Activated effector memory CD4-positive, alpha-beta T cell treated with Interleukin-2 at 50 U/mL for 16 hours (primary cell): ENCODE data around the gene ARL5C.

ENCODE experiments used
- DNase-seq: peaks from one replicate; pipeline ENCODE4 v3.0.0-alpha.2; 2020

ARL5C gene, protein sequence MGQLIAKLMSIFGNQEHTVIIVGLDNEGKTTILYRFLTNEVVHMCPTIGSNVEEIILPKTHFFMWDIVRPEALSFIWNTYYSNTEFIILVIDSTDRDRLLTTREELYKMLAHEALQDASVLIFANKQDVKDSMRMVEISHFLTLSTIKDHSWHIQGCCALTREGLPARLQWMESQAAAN

DNA sequence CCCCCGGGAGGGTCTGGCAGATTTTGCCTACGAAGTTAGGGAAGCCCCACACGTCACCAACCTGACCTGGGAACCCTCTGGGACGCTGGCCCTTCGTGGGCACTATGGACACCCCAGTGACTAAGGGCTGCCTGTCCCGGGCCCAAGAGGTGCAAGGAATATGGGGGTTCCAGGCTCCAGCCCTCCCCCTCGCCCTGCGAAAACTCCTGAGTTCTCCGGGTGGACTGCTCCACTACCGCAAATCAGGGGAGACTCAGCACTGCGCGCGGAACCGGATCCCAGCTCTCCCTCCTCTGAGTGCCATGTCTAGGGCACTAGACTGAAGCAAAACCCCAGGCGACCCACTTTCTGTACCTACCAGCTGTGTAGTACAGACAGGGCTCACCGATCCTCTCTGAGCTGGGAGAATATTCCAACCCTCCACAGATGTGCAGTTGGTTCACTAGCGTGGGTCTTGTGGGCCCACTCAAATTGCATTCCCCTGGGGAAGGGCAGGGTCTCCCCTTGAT lies at the start of gene ARL5C:
TSS of gene ARL5C (minus strand) at position 321 of the 509 bp plus-strand sequence. CDS start 401 bp downstream, outside the sequence.
- DNase-seq, result no peak

DNA sequence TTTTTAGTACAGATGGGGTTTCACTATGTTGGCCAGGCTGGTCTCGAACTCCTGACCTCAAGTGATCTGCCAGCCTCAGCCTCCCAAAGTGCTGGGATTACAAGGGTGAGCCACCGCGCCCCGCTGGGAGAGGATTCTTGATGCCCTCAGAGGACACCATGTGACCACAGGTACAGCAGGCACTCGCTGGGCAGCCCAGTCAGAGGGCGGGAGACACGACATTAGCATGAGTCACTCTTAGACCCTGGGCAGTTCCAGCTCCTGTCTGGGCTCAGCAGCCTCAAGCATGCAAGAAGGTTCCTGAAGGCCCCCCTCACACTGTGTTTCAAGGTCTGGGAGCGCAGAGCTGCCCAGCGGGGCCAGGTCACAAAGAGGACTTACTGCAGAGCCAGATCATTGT lies 47.9 kb upstream of the ARL5C start:
- no peak for DNase-seq

DNA sequence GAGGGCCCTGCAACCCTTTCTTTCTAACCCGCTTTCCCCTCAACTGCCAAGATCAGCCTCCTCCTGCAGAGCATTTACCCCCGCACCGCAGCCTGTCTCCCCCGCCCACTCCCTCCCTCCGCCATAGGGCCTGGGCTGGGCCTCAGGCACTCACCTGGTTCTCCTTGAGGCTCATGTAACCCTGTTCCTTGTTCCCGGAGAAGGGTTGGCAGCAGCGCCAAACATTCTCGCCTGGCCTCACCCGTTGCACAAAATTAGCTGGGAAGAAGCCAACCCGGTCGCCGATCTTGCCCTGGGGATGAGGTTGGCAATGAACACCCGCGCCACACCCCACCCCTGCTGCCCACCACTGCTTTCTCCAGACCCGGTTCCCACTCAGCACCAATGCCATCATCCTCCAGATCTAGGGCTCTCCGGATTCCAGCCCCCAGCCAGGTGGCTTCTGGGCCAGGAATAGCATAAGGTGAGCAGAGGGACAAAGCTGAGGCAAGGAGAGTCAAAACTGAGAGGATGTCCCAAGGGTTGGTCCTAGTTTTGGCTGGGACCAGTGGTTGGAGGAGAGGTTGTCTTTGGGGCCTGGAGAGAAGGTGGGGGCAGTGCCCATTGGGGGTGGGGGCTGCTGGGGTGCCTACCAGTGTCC lies 47.0 kb upstream of the ARL5C start:
- no peak for DNase-seq

DNA sequence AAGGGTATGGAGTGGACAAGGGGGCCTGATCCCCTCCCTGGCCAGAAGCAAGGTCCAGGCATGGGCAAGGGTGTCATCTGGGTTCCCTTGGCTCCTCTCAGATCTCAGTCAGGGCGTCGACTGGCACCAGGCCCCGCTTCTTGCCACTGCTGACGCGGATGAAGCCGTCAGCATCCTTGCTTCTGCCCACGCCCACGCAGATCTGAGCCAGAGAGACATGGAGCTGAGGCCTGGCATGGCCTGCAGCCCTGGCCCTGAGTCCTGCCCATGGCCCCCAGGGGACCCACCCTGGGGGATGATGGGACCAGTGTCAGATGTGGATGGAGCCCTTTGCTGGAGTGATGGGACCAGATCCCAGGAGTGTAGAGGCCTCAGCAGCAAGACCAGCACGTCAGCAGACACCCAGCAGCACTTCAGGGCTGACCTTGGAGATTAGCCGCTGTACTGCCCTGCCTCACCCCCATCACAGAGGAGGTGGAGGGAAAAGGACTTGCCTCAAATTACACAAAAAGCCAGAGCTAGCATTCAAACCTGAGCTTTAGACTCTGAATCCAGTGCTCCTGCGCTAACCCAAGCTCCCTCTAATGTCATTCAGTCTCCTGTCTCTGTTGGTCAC lies 46.3 kb upstream of the ARL5C start:
- DNase-seq, result no peak

DNA sequence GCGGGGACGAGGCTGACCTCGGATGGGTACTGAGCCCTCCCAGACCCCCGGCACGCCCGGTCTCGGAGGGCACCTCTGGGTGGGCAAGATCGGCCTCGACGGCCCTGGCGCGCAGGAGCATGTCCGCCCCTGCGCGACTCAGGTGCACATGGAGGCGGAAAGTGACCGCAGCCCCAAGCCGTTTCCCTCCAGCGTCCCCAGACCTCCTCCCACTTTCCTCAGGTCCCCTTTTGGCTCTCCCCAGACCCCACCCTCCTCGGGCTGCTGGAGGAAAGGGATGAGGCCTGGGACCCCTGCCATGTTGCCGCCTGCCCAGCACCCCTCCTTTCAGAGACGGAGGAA lies 44.1 kb upstream of the ARL5C start:
- DNase-seq, result no peak

DNA sequence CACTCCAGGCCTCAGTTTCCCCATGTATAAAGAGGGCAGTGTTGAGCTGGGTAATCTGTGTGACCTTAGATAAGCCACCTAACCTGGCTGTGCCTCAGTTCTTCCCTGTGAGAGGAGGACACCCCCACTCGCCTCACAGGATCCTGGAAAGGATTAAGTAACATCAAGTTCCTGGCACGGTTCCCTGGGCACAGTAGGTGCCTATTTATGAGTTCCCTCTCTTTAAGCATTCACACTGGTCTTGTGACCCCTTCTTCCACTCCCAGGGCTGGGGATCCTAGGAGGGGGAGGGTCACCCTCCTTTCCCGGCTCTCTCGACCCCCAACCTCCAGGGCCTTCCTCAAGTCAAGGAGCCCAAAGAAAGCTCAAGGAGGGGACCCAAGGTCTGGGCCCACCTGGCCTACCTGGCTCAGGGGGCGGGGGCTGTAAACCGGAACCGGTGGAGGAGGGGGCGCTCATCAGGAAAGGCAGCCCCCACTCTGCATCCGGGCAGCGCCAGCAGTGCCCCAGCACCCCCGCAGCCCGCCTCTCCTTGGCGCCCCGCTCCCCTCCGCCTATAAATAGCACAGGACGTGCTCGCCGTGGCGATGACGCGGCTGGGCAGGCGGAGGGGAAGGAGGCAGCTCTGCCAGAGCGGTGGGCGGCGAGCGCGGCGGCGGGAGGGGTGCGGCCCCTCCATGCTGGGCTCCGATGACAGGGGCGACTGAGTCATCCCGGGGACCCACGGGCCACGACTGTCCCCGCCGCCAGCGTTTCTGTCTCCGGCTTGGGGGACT lies 43.5 kb upstream of the ARL5C start:
- peak; percentile 36 for DNase-seq

DNA sequence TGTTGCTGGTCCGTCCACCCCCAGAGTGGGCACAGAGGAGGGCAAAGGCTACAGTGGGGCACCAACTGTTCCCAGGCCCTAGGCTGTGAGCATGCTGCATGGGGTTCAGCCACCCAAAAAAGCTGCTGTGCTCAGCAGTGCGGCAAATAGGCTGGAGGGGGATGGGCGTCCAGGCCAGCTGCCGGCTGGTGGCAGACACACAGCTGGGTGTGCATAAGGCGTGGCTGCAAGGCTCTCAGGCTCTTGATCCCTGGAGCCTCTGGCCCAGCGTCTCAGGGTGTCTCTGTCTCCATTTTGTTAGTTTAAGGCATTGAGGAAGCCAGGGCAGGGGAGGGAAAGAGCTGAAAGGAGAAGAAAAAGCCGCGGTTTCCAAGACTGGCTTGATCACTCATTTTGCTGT lies 42.9 kb upstream of the ARL5C start:
- DNase-seq, result no peak

DNA sequence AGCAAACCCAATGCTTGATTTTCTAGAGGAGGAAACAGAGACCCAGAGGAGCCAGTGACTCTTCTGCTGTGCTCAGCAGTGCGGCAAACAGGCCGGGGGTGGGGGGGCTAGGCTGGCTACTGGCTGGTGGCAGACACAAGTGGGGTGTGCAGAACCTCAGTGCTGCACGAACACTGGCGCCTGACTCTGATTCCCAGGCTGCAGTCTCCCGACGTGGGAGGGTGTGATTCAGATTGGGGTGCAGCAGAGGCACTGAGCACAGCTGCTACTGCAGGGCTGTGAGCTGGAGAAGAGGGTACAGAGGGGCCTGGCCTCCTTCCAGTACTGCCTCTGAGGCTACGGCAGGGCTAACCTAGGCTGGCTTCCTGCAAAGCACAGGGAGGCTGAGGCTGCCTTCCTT lies 42.2 kb upstream of the ARL5C start:
- no peak for DNase-seq

DNA sequence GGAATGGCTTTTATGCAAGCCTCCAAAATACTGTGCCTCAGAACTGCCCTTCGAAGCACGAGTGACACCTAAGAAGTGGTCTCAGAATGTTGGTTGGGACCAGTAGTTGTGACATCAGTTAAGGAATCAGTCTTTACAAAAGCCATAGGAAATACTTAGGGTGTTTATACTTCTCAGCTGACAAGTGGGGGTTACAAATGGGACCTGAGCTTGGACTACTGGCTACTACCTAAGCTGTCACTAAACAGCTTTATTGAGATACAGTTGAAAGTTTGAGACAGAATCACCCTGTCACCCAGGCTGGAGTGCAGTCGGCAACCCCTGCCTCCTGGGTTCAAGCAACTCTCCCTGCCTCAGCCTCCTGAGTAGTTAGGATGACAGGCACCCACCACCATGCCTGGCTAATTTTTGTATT lies 39.2 kb upstream of the ARL5C start:
- DNase-seq, result no peak

DNA sequence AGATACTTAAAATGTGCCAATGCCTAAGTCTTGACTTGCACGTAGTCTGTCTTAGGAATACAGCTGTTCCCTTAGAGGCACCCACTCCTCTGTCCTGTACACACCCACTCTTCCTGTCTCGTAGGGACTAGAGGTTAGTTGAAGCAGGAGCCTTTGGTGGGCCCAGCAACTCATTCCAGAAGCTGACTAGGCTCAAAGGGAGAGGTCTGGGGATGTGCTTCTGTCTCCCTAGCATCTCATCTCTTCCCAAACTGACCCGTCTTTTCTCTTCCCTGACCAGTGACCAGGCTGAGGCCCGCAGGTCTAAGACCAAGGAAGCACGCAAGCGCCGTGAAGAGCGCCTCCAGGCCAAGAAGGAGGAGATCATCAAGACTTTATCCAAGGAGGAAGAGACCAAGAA lies 38.3 kb upstream of the ARL5C start:
- DNase-seq, result no peak

DNA sequence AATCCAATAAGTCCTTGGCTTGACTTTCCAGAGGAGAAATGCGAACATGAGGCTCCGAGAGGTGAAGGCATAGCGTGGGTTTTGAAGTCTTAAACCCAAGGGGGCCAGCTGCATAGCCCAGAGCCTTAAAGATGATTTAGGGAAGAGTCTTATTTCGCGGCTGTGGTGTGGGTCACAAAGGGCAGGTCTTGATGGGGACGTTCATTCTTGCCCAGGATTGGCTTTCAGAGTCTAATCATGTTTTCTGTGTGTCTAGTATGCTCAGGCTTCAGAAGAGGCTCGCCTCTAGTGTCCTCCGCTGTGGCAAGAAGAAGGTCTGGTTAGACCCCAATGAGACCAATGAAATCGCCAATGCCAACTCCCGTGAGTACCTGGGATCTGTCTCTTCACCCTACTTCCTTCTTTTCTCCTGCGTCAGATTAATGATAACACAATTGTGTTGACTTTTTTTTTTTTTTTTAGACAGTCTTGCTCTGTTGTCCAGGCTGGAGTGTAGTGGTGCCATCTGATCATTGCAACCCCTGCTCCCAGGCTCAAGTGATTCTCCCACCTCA lies 35.1 kb upstream of the ARL5C start:
- DNase-seq, result no peak

DNA sequence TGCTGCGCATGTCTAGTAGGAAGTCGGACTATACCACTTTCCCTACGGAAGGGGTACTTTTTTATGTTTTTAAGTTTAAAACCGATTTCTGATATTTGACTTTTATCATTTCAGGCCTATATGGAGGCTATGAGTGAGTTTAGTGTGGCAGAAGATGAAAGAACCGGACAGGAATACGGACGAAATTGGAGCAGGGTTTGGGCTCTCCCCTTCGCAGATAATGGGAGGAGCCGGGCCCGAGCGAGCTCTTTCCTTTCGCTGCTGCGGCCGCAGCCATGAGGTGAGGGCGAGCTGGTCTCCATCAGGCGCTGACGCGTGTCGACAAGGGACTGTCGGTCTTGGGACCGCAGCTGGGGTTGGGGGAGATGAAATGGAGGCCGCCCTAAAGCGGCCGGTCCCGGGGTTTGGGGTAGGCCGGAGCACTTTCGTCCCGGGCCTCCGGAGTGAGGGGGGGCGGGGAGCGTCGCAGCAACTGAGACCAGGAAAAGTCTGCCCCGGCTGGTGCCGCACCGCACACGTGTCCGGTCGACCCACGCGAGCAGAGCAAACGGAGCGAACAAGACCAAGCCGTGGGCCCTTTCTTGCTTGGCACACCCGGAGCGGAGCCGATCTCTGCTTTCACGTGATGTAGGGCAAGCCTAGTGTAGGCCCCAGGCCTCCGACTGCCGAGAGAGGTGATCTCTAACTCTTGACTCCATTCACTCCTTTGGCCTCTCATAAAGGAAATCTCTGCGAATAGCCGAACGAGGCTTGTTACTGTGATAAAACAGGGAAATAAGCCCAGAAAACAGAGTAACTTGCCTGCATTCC lies 34.3 kb upstream of the ARL5C start, which contains the start of gene RPL19:
TSS of gene RPL19 (plus strand) at position 214 of the 810 bp plus-strand sequence. CDS start at position 276, 62 bp downstream.
- DNase-seq, result peak; percentile 72

DNA sequence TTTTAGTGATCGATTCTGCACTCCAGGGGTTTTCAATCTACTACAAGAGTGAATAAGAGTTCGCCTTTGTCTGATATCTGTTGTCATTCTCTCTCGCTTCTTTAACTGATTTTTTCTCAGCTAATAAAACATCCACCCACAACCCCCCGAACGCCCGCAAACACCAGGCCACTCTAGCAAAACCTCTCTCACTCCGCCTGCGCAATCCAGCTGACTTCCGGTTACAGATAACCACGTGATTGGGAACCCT lies 33.8 kb upstream of the ARL5C start:
- DNase-seq, result peak; percentile 77

DNA sequence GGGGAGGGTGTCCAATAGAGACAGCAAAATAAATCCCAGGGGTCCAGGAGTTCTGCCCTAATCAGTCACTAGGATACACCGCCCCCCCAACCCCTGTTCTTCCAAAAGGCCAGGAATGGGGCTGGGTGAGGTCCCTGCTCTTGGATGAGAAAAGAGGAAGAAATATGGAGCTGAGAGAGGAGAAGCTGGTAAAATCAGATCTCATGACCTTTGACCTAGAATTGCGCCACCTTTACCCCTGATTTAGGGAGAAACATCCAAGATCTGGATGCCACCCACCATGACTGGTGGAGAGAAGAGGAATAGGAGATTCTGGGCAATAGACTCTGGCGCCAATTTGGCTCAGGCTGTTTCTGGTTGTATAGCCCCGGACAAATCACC lies 32.2 kb upstream of the ARL5C start:
- no peak for DNase-seq

DNA sequence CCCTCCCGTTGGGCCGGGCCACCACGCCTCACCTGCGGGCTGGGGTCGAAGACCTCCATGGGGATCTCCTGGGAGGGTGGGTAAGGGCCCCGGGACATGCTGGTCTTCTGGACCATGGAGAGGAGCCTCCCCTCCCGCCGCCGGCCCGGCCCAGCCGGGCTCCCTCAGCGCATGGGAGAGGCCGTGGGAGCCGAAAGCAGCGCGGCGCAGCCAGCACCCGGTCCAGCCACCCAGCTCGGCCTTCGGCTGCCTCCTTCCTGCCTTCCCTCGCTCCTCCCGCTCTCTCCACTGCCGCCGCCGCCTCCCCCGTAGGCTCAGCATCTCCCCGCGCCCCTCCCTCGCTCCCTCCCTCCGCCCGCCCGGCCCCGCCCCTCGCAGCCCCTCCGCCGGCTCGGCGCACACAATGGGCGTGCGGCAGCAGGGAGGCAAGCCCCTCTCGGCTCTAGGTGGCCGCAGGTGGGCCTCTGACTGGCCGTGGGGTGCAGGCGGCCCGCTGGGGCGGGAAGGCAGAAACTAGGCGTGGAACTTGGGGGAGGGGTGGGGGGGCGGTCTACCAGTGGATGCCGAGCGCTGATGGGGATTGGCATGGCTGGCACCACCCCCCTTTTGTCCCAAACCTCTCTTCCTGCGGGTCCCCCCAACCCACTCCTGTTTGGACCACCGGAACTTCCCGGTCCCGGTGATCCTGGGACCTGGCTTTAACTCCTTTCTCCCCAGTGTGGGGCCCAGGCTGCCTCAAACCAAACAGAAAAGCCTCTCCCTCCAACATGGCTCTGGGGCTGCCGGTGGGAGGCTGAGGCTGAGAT lies 31.6 kb upstream of the ARL5C start, which contains the start of gene CACNB1:
TSS of gene CACNB1 (minus strand) at position 290 of the 806 bp plus-strand sequence. CDS start at position 116, 174 bp downstream.
- DNase-seq, result peak; percentile 58

DNA sequence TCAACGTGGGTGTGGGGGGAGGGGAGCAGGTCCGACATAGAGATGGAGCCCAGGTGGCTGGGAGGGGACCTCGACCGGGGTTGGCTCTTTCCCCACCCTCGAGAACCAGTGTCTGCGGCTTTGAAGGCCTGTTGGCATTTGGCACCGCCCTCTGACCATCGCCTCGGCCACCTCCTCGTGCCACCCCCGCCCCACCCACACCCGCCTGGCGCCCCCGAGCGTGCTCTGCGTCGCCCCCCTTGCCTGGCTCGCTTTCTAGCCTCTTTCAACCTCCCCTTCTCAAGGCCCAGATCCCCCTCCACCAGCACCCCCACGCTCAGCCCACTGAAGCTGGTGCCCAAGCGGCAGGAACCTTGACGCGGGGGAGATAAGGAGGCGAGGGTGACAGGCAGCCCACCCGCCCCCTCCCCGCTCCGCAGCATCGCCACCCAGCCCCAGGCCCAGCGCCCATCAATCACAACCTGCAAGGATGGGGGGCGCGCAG lies 30.9 kb upstream of the ARL5C start:
- no peak for DNase-seq

DNA sequence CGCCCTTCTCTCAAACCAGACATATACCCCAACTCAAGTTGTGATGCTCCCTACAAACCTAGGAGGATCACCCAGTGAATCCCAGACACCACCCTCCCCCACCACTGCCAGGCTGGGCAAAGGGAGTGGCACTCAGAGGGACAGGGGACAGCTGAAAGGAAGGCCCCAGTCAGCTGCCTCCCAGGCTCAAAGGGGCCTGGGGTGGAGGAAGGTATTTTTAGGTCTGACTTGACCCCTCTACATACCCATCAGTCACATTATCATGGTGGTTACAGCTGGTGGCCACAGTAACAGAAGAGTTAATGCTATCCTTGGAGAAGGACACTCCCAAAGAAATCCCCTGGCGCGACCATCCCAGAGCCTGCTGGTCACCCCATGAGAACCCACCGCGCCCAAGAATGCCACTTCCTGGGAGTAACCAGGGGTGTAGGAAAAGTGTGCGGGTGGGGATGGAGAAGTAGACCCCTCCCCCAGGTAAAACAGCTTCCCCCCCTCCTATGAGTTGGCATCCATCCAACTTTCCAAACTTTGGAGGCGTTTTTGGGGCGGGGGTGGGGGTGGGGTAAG lies 30.4 kb upstream of the ARL5C start:
- DNase-seq, result no peak

DNA sequence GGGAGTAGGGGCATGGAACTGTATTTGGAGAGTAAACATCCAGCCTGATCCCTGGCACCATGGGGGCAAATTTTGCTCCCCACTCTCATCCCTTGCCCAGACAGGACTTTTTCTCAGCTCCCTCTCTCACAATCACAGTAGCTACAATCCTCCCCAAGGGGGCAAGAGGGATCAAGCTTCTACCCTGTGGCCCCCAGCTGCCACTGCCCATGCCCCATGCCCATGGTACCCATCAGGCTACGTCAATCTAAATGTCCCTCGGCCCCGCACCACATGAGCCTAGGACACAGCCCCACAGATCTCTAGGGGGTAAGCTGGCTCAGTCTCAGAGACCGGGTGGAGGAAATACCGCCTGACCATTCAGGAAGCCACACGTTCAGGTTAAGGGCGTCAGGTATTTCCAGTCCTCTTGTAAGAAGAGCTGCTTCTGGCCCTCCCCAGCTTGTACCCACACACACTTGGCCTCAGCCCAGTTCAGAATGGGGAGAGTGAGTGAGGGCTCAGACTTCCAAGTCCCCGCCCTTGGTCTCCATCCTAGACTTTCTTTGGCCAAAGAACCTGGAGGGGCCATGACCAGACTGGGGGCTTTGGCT lies 29.7 kb upstream of the ARL5C start:
- DNase-seq, result no peak

DNA sequence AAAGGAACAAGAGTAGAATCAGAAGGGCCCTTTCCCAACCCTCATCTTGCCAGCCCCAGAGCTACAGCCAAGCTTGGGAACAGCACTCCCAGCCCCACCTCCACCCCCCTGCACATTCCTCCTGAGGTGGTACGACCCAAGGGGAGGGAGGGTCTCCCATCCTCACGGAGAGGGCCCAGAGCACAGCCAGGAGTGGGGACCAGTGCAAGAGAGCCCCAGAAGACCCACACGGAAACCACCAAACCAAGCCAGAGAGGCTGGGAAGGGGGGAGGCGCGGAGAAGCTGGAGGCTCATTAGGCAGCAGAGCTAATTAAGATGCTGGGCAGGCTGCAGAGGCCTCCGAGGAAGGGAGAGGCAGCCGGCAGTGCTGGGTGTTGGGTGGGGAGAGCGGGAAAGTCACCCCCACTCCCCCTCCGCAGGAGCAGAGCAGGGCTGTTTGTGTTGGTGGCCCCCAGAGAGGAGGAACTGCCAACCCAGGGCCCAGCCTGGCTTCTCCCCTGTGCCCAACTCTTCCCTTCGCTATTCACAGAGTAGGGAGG lies 29.1 kb upstream of the ARL5C start:
- DNase-seq, result no peak
